Progenitor cell of endocrine pancreas (in vitro differentiated cells): Measurements from ENCODE around the gene RPS6KL1. TPM values are rescaled to one million over a fixed set of nuclear protein-coding genes. Genes with fewer than 3 reads are reported as not detected.

Experiments used
- DNase-seq: peaks from one replicate; pipeline ENCODE4 v3.0.0; 2021; ENCODE audit warnings: low spot score; ENCODE audit not compliant: unreplicated experiment
- H3K27ac Mint-ChIP-seq: 2 replicates; pipeline ENCODE4 v1.8.0; 2021; ENCODE audit warnings: mild to moderate bottlenecking, moderate library complexity, mixed read lengths
- H3K27me3 Mint-ChIP-seq: 2 replicates; pipeline ENCODE4 v1.8.0; 2021; ENCODE audit warnings: mixed read lengths
- H3K36me3 Mint-ChIP-seq: 2 replicates; pipeline ENCODE4 v1.8.0; 2022; ENCODE audit warnings: mixed read lengths; ENCODE audit not compliant: insufficient read depth
- H3K4me1 Mint-ChIP-seq: 2 replicates; pipeline ENCODE4 v1.8.0; 2021; ENCODE audit warnings: low read depth, mixed read lengths
- H3K4me3 Mint-ChIP-seq: 2 replicates; pipeline ENCODE4 v1.8.0; 2021; ENCODE audit warnings: low read depth, mild to moderate bottlenecking, moderate library complexity, mixed read lengths
- H3K9me3 Mint-ChIP-seq: 2 replicates; pipeline ENCODE4 v1.8.0; 2021; ENCODE audit warnings: low read depth, mixed read lengths
- CTCF ChIP-seq: fragments of 200-600 bp; sonication (generic); IDR thresholded peaks from one replicate; pipeline ENCODE4 v1.5.0; 2021; ENCODE audit warnings: antibody characterized with exemption, mild to moderate bottlenecking; ENCODE audit not compliant: unreplicated experiment
- total RNA-seq: library from RNA; stranded (reverse); gene quantifications from 2 replicates; pipeline ENCODE4 v1.2.1, GENCODE V29; 2021

Gene RPS6KL1
- total RNA-seq, 1 donor from 2014 or later, result 3.5 TPM

GRCh38 chr14:74912801-74913200 lies 10.3 kb downstream of the RPS6KL1 start:
- no peak overlapping the region for H3K4me3 Mint-ChIP-seq
- peaks cover 44% of the 10 kb centered on the region for H3K27me3 Mint-ChIP-seq
- H3K4me1 Mint-ChIP-seq, result peaks cover 3% of the 10 kb centered on the region
- no peak overlapping the region for H3K27ac Mint-ChIP-seq
- no peak for DNase-seq
- TF ChIP-seq CTCF, result no peak
- H3K36me3 Mint-ChIP-seq, result no peaks in the 10 kb centered on the region
- no peaks in the 10 kb centered on the region for H3K9me3 Mint-ChIP-seq

DNA sequence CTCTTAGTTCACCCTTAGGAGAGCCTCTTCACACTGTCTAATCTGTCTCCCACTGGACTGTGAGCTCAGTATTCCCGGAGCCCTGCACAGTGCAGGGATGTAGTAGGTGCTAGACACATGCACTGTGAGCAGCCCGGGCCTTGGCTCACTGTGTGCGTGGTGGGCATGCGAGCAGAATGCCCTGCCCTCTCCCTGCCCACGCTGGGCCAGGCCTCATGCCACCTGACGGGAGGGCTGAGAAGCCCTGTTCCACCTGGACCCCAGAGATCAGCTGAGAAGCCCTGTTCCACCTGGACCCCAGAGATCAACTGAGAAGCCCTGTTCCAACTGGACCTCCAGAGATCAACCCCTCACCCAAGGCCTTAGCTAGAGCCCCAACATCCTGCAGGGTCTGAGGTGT lies 10.9 kb downstream of the RPS6KL1 start:
- H3K9me3 Mint-ChIP-seq, result no peaks in the 10 kb centered on the region
- H3K36me3 Mint-ChIP-seq, result no peaks in the 10 kb centered on the region
- H3K27ac Mint-ChIP-seq, result no peak overlapping the region
- no peak for DNase-seq
- H3K4me3 Mint-ChIP-seq, result no peak overlapping the region
- H3K4me1 Mint-ChIP-seq, result peaks cover 3% of the 10 kb centered on the region
- no peak for TF ChIP-seq CTCF
- H3K27me3 Mint-ChIP-seq, result peaks cover 37% of the 10 kb centered on the region

GRCh38 chr14:74911704-74912103 lies 11.4 kb downstream of the RPS6KL1 start:
- Mint-ChIP-seq H3K27me3 (peaks cover 33% of the 10 kb centered on the region), H3K27ac (no peak overlapping the region), H3K9me3 (no peaks in the 10 kb centered on the region), H3K4me3 (no peak overlapping the region), H3K36me3 (no peaks in the 10 kb centered on the region), H3K4me1 (peaks cover 3% of the 10 kb centered on the region)
- no peak for DNase-seq
- TF ChIP-seq CTCF, result no peak

DNA sequence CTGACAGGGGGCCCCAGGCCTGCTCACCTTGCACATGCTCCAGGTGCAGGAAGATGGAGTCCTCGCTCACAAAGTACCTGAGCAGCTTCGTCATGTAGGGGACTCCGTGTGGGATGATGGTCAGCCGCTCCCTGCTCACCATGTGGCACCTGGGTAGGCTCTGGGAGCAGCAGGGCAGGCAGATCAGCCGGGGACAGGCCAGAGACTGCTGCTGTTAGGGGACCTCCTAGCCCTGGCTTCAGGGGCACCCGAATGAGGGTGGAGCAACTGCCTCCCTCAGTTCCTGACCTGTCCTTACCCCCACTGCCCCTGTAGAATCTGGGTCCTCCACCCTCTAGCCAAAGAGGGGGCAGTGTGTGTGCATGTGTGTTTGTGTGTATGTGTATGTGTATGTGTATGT lies 11.8 kb downstream of the RPS6KL1 start:
- no peaks in the 10 kb centered on the region for H3K9me3 Mint-ChIP-seq
- no peak for DNase-seq

DNA sequence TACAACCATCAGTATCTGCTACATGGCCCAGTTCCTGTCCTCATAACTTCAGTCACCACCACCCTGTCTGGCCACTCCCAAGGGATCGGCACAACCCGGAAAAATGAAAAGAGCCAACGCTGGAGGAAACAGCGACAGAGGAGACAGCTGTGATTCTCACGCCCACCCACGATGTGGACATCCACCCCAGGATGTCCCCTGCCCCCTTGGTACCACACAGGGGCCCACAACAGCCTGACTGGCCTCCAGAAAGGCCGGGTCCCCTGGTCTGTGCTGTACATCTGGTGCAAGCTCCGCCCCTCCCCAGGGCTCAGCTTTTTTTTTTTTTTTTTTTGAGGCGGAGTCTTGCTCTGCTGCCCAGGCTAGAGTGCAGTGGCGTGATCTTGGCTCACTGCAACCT lies 12.5 kb downstream of the RPS6KL1 start:
- no peak for DNase-seq
- peaks cover 3% of the 10 kb centered on the region for H3K4me1 Mint-ChIP-seq
- H3K9me3 Mint-ChIP-seq, result no peaks in the 10 kb centered on the region
- H3K4me3 Mint-ChIP-seq, result no peak overlapping the region
- H3K27me3 Mint-ChIP-seq, result peaks cover 22% of the 10 kb centered on the region
- no peak overlapping the region for H3K27ac Mint-ChIP-seq
- H3K36me3 Mint-ChIP-seq, result no peaks in the 10 kb centered on the region
- TF ChIP-seq CTCF, result no peak

More for the DNA sequence above, 11.8 kb downstream of the RPS6KL1 start:
- Mint-ChIP-seq H3K27ac (no peak overlapping the region), H3K4me3 (no peak overlapping the region), H3K36me3 (no peaks in the 10 kb centered on the region), H3K27me3 (peaks cover 28% of the 10 kb centered on the region), H3K4me1 (peaks cover 3% of the 10 kb centered on the region)
- no peak for TF ChIP-seq CTCF
